HG03442 (cell line): ENCODE data around the gene DAAM2.

Experiments used
- ATAC-seq: cut with Tn5 transposase; IDR thresholded peaks from one replicate; pipeline ENCODE4 v1.9.1; 2021; ENCODE audit warnings: mild to moderate bottlenecking, moderate library complexity; ENCODE audit not compliant: unreplicated experiment

The DAAM2 gene

DNA sequence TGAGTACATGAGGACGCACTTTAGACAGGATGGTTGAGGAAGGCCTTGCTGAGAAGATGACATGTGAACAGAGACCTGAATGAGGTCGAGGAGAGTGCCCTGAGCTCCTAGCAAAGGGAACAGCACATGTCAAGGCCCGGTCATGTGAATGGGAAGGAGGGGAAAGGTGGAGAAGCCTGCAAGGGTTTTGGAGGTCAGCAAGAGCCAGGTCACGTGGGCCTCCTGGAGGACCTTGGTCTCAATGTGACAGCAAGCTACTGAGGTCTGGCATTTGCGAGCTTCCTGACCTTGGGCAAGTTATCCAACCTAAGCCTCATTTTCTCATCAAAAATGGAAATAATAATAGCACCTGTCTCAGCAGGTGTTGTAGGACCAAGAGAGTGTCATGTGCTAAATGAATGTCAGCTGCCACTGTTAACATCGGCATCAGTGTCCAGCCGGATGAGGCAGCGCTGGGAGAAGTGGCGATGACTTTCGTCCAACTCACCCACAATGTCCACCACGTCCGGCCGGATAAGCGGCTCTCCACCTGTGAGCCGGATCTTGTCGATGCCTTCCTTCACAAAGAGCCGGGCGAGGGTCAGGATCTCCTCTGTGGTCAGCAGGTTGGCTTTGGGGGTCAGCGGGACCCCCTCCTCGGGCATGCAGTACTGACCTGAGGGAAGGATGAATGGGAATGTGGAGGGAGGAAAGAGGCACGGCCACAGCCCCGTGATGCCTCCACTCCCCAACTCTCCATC is 133.2 kb downstream of the DAAM2 start:
- ATAC-seq, result no peak

DNA sequence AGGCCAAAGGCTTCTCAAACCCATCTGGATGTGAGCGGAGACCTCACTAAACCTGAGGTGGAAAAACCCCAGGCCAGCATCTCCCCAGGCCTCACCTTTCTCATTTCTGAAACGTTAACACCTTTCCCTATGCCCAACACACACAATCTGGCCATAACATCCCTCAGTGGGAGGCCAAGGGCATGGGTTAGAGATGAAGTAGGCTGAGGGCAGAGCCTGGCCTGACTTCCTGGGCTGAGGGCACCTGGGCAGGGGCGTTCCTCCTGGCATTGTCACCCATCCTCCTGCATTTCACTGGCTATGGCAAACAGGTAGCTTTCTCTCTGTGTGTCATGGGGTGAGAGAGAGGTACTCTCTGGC is 133.7 kb downstream of the DAAM2 start:
- ATAC-seq, result no peak

DNA sequence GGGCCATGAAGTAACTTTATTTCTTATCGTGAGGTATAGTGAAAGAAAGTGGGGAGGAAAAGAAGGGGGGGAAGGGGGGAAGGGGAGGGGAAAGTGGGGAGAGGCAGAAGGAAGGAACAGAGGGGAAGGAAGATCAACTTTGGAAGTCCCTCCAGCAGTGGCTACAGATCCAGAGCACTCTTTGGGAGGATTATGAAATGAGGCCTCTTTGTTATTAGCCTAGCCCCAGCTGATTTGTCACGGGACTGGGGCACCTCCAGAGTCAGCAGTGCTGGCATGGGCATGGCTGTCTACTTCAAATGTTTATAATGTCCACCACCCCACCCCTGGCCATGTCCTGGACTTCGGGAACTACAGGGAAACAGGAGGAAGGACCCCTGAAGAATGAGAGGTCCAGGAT is 134.5 kb downstream of the DAAM2 start:
- no peak for ATAC-seq

DNA sequence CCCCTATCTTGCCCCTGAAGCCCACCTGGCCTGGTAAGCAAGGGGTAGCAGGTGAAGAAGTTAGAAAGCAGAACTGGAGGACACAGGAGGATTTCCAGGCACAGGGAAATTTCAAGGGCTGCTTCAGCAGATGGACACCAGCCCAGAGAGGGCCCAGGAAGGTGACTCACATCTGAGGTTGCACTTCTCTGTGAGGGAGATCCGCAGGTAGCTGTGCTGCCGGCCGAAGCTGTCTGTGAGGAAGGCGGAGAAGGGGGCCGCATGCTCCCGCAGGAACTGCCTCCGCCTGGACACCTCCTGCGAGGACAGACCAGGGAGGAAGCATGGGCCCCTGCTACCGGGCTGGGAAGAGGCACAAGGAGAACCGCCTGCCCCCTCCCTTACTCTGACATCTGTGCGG is 135.0 kb downstream of the DAAM2 start:
- no peak for ATAC-seq

DNA sequence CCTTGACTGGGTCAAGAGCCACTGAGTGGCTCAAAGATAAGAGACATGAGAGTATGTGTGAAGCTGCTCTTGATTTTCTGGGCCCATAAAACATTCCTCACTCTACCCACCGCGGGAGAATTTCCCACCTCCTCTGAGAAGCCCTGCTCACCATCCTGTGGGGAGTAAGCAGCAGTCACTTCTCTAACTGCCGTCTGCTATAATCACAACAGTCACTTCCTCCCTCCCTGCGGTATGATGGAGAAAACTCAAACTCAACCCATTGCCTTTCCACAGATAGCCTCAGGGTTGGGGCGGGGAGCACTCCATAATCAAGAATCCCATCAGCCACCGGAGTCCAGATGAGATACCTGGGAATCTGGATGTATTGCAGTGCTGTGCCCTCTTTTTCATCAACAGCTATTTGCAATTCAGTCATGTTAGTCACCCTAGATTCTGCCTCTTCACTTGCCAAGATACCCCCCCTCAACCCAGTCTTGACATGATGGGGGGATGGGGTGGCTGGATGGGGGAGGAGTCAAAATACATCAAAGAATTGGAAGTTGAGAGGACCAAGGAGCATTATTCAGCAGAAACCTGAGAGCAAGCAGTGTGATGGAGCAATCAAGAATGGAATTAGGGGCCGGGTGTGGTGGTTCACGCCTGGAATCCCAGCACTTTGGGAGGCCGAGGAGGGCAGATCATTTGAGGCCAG is 137.0 kb downstream of the DAAM2 start:
- ATAC-seq, result no peak

DNA sequence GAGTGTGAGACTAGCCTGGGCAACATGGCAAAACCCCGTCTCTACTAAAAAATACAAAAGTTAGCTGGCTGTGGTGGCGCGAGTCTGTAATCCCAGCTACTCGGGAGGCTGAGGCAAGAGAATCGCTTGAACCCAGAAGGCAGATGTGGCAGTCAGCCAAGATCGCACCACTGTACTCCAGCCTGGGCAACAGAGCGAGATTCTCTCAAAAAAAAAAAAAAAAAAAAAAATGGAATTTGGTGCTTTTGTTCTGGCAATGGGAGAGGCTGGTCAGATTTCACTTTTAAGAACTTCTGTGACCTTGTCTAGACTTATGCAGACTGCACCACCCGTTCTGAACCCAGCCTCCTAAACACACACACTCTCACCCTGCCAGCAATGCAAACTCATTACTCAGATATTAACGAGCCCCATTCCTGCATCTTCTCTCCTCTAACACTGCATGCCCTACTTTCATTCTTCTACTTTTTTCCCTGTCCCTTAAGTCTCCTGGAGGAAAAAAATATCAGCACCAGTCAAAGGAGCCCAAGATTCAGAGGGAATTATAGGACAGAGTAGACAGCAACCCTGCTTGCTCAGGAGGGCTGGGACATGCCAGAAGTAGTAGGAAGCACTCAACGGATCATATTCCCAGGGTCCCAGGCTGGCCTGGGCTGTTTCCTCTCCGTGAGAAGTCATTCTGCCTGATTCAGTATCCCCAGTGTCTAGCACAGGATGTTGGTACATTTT is 137.7 kb downstream of the DAAM2 start:
- no peak for ATAC-seq

DNA sequence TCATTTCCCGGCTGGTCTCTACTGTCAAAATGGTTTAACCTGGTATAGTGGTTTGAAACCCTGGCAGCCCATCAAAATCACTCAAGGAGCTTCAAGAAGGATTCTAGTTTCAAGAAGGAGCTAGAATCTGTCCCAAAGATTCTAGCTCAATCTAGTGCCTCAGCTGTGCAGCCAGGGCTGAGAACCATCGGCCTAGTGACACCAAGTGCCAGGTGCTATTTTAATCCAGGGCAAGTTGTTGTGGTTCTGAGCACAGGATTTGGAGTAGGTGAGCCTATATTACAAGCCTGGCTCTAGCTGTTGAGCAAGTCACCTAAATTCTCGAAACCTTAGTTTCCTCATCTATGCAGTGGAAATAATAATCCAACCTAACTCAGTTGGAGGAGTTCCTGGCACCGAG is 138.4 kb downstream of the DAAM2 start:
- ATAC-seq, result no peak

DNA sequence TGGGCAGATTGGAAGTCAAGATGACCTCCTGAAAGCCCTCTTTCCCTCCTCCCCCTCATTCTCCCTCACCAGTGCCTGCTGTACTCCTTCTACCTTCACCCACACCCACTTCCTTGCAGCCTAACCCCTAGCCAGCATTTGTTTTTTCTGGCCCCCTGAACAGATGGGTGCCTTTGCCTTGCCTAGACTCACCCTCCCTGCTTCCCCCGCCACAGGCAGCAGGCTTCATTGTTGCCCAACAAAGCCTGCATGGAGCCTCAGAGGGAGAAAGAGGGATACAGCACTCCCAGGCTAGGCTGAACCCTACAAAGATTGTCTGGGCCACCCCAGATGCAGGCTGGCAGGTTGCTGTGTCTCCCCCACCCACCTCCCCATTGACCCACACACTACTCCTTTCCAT is 139.4 kb downstream of the DAAM2 start:
- no peak for ATAC-seq

DNA sequence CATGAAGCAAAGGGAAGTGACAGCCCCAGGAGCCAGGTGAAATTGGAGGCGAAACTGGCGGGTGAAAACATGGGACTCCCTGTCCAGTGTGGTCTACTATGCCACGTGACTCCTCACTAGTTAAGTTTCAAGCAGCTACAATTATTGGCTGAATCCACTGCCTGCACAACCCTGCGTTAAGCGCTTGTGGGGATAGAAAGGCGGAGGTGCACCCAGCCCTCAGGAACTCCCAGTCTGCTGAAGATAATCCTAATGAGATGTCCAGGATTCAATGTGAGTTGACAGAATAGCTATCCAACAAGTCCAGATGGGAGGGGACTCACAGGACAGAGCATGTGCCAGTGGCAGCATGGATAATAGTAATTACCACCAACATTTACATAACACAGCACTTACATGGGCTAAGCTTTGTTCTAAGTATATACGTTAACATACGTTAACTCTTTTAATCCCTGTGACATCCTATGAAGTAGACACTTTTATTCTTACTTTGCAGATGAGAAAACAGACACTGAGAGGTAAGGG is 140.3 kb downstream of the DAAM2 start:
- ATAC-seq, result no peak

DNA sequence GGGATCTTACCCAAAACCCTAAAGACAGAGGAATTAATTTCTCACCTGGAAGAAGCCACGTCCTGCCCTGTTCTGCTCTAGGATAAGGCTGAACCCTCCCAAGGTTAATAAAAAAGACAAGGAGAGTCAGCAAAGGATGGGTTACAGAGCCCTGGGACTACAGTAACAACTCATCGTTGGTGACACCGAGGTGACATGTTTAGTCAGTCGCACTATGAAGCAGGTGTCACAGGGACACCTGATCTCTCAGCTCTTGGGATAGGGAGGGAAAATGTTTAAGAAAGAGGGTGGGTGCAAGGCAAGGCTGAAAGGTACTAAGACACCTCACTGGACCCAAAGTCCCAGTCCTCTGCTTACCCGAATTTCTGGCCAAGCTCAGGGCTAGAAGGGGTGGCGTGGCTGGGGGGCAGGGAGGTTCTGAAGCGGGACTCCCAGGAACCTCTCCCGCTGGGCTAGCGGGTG is 141.5 kb downstream of the DAAM2 start:
- no peak for ATAC-seq

DNA sequence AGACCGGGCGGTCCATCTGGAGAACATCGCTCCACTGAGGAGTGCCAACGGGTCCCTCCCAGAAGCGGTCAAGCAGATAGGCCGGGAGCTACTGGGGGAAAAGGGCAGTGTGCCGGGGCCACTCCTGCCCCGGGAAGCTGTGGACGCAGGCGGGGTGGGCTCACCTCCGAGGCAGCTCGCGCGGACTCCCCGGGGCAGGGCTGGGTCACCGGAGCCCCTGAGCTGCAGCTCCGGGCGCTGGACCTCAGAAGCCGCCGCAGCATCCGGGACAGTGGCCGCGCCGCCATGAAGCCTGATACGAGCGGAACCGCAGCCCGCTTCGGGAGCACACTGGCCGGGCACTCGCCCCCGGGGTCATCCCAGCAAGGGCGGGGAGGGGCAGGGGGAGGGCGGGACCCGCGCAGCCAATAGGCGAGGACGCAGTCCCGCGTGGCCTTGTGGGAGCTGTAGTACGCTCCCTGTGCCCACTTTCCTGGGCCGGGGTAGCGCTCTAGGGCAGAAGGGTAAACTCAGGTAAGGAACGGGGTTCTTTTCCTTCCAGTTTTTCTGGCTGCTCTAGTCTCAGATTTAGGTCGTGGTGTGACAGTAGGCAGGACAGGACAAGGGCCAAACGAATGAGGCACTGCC is 142.1 kb downstream of the DAAM2 start, which contains the start of gene MOCS1:
MOCS1 (minus strand) TSS at position 332 of the 627 bp plus-strand sequence; CDS start at position 287, 45 bp downstream.
- ATAC-seq, result no peak

DNA sequence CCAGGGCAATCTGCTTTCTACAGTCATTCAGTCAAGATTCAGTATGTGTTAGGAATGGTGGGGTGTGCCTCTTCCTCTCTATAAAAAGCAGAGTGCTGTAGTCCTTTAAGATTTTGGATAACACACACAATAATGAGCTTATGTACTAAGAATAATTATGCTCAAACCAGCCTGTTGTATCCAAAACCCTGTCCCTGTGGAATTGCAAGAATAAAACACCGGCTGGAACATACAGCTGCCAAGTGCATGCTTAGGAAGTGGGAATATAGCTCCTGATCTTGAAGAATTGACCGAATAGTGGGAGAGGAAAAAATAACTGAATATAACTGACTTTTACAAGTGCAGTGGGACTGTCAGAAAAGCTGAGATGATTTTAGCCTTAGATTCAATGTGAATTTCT is 143.1 kb downstream of the DAAM2 start:
- no peak for ATAC-seq

DNA sequence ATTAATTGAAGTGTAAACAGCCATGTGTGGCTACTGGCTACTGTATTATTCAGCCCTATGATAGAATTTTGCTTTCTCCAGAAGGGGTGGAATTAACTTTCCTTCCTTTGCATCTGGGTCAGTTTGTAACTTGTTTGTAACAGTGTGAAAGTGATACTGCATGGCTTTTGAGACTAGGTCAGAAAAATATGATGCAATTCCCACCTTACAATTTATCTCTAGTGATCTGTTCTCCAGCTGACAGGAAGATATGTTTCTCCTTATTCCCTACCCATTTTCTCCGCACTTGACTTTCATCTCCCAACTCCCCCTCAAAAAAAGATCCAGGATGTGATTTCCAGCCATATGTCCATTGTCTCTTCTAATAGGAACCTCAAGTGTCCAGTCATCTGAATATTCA is 144.7 kb downstream of the DAAM2 start:
- ATAC-seq, result no peak

DNA sequence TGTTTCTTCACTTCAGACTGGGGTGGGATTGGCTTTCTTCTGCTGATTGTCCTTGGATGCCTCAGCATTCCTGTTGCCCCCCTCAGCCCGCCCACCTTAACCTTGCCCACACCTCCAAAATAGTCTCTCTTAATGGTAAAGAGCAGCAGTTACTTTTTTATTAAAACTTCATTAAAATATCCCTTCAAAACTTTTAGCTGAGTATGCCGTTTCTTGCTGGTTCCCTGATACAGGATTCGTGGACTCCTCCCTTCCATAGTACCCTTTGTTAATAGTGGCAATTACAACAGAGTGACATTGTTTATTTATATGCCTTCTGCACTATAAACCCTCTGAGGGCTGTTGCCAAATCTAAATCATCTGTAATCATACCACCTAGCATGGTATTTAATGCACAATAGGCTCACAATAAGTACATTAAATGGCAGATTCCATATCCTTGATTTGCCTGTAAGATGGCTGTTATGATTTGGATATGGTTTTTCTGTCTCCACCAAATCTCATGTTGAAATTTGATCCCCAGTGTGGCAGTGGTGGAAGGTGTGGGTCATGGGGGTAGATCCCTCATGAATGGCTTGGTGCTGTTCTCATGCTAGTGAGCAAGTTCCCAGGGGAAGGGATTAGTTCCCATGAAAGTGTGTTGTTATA is 145.6 kb downstream of the DAAM2 start:
- no peak for ATAC-seq

DNA sequence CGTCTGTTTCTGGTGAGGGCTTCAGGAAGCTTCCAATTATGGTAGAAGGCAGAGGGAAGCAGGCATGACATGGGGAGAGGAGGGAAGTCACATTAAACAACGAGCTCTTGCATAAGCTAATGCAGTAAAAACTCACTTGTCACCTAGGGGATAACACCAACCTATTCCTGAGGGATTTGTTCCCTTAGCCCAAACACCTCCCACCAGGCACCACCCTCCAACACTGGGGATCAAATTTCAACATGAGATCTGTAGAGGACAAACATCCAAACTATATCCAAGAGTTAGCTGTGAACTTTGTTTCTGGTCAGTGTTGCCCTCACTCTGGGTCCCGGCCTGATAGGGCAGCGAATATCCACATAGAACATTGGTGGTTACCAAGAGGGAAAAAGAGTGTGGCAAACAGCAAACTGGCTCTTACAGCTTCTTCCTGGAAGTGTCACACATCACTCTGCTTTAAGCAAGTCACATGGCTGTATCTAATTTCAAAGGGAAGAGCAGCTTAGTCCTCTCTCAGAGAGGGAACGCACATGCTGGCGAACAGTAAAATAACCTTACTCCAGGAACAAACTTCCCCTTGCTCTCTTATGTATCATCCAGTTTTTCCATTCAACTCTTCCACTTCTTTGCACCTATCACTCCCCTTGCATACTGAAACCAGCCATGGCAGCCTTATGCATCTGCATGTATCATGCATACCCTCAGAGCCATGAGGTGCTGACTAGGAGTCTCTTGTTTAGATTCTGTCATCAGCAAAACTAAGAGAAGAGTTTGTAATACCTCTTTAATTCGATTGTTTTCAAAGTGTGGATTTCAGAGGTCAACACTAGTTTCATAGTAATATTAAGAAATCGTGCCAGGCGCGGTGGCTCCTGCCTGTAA is 146.8 kb downstream of the DAAM2 start:
- ATAC-seq, result no peak

DNA sequence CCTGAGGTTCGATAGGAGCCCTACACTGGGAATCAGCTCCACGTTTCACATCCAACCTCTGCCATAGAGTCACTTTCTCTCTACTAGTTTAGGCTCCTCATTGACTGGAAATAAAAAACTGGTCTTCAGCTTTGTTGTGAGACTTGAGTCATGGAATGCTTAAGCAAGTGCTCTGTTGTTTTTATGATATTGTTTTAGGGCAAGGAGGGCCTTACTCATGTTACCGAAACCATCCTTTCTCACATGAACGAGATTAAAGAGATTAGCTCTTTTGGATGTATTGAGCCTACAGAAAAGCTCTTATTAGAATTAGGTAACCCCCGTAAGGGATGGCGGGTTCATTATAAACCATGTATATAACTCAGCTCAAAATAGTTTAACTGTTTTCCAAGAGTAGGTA is 149.0 kb downstream of the DAAM2 start:
- no peak for ATAC-seq

DNA sequence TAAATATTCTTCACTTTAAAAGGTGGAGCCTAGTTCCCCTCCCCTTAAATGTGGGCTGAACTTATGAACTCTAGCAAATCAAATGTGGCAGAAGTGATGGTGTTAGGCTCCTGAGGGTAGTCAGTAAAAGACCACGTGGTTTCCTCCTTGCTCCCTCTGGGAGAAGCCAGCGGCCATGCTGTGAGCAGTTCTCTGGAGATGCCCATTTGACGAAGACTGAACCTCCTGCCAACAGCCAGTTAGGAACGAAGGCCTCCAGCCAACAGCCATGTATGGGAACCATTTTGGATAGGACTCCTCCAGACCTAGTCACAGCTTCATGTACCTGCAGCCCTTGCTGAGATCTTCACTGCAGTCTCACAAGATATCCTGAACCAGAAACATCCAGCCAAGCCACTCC is 149.6 kb downstream of the DAAM2 start:
- ATAC-seq, result no peak

DNA sequence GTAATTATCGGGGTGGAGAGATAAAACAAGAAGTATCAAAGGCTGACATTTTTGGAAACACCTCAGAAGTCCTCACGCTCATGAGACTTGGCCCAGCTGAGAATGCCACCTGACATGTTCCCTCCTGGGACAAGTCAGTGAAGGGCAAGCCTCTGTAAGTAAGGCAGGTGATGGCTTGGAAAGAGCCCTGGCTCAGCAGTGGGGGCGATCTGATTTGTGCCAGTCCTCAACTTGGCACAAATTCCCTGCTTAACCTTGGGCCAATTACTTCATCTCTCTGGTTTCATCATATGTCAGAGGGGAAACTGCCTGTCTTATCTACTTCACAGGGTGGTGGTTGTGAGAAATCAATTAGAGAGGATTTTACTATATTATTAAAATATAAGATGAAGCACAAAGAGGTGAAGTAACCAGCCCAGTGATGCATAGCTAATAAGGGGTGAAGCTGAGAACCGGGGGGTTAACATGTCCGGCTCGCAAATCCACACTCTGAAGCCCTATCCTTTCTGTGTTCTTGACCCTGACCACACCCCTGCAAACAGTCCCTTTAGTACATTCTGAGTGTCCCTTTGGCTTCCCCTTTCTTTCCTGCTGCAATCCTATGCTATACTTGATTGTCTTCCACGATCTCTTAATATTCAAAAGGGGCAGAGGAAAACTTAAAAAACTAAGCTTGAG is 150.9 kb downstream of the DAAM2 start:
- ATAC-seq, result no peak

DNA sequence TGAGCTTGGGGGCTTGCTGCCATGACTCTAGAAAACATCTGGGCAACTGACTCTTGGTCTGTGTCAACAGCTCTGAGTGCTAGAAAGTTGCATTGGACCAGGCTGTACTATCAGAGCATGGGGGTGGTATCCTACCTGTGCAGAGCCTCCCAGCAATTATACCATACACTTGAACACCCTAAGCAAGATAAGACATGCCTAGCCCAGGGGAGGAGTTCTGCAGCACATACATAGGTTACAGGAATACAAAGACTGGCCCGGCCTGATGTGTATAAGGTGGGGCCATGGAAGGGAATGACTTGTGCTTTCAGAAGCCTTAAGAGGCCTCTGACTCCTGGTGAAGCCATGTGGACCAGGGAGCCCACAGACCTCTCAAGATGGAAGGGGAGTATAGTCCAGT is 153.4 kb downstream of the DAAM2 start:
- no peak for ATAC-seq
